ENCODE data around the gene FAF1.

DNA sequence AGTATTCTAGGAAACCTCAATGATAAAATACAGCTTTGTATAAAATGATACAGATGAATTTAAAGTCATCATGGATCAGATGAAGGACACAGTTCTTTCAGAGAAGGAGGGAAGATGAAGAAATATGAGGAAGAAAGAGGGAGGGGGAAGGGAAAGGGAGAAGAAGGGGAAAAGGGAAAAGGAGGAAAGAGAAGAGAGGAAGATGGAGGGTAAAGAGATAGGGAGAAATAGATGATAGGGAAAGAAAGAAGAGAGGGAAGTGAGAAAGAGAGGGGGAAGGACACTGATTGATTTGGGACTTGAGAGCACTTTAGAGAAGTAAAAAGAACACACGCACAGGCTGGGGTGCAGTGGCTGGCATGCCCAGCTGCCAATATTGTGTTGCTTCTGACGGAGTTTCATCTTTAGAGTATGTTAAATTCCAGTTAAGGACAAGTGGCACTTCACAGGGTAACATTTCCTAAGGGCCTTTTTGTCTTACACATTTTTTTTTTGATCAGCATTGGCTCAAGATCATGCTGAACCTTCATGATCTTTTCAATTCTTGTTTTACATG is 300.9 kb downstream of the FAF1 start:
- no peak for TF ChIP-seq EZH2 (IDR thresholded peaks at IDR 0.05)
- TF ChIP-seq POLR2AphosphoS5 (IDR thresholded peaks at IDR 0.05; ENCODE audit: borderline replicate concordance, low read depth, low read length) = no peak

All from SK-N-MC (cell line).